HG03135 (cell line): ENCODE results near the gene METTL25B.

Source experiments
- ATAC-seq: cut with Tn5 transposase; IDR thresholded peaks from one replicate; pipeline ENCODE4 v1.9.1; 2021; ENCODE audit warnings: mild to moderate bottlenecking, moderate library complexity; ENCODE audit not compliant: unreplicated experiment

METTL25B gene

GRCh38 chr1:156700736-156701531 lies 27.3 kb upstream of the METTL25B start:
- ATAC-seq = no peak

- no peak for ATAC-seq
These were observed 24.9 kb upstream of the METTL25B start for GRCh38 chr1:156703336-156703735.

- no peak for ATAC-seq
These were observed 24.5 kb upstream of the METTL25B start for GRCh38 chr1:156703741-156704140.

GRCh38 chr1:156704166-156704711 lies 24.0 kb upstream of the METTL25B start:
- ATAC-seq = no peak

- no peak for ATAC-seq
These were observed 23.3 kb upstream of the METTL25B start for GRCh38 chr1:156704930-156705320.

- no peak for ATAC-seq
These were observed 22.9 kb upstream of the METTL25B start, which contains the start of gene CRABP2 for GRCh38 chr1:156705321-156705917. CRABP2 (minus strand) TSS chr1:156705583; CDS start chr1:156705446, 137 bp downstream.

GRCh38 chr1:156705918-156706656 lies 22.2 kb upstream of the METTL25B start:
- no peak for ATAC-seq

GRCh38 chr1:156706657-156707416 lies 21.4 kb upstream of the METTL25B start:
- ATAC-seq = no peak

GRCh38 chr1:156707417-156708217 lies 20.7 kb upstream of the METTL25B start:
- ATAC-seq = no peak

GRCh38 chr1:156708218-156708661 lies 20.0 kb upstream of the METTL25B start:
- no peak for ATAC-seq

- ATAC-seq = no peak
These were observed 19.2 kb upstream of the METTL25B start for GRCh38 chr1:156709031-156709430.

GRCh38 chr1:156709757-156710489 lies 18.3 kb upstream of the METTL25B start:
- no peak for ATAC-seq

GRCh38 chr1:156711011-156711817 lies 17.1 kb upstream of the METTL25B start:
- no peak for ATAC-seq

- no peak for ATAC-seq
These were observed 15.6 kb upstream of the METTL25B start for GRCh38 chr1:156712626-156713025.

GRCh38 chr1:156714830-156715229 lies 13.4 kb upstream of the METTL25B start:
- ATAC-seq = no peak

- no peak for ATAC-seq
These were observed 10.9 kb upstream of the METTL25B start for GRCh38 chr1:156717351-156717750.

- ATAC-seq = no peak
These were observed 7.1 kb upstream of the METTL25B start for GRCh38 chr1:156721131-156721530.

GRCh38 chr1:156721535-156721934 lies 6.7 kb upstream of the METTL25B start:
- no peak for ATAC-seq
